K562 (cell line): ENCODE results near the gene GPT2. TPM values are rescaled to one million over a fixed set of nuclear protein-coding genes. Genes with fewer than 3 reads are reported as not detected.

Experiments
- ATAC-seq: fragments of 200-7000 bp; cut with Tn5 transposase; 3 replicates; pipeline ENCODE4 v1.9.1; 2020; ENCODE audit warnings: moderate library complexity
- BruUV-seq: library from RNA; stranded (reverse); fragments of 400-500 nt; replicated peaks from 2 replicates; lab custom pipeline; 2021; lab: Mats Ljungman, UMichigan
- CTCF ChIA-PET: fragments of 300-600 bp; formaldehyde crosslinking; extraction: SDS; loops from one replicate; lab custom pipeline; 2021; ENCODE audit warnings: low intra/inter-chr PET ratio; lab: Yijun Ruan, JAX
- POLR2A ChIA-PET: fragments of 300-600, 350-650 bp; sonication (Branson Sonifier 250); formaldehyde crosslinking; extraction: SDS; loops from one replicate; lab custom pipeline; 2021; ENCODE audit warnings: antibody characterized with exemption, inconsistent platforms; lab: Yijun Ruan, JAX
- DNase-seq, 4 experiments: peaks; one replicate each; pipeline versions ENCODE4 v3.0.0 to v3.0.0-alpha.2; 2011 to 2018; ENCODE audit warnings: low spot score in 3 of 4, mixed read lengths in 3 of 4; ENCODE audit errors: extremely low read depth in 1 of 4
- FAIRE-seq: peaks from 2 replicates; lab custom pipeline; 2011; peaks lifted over from hg19 to GRCh38; lab: Jason Lieb, UNC
- H2AFZ ChIP-seq: 2 replicates; pipeline ENCODE4 v1.6.0; 2011; ENCODE audit warnings: low read depth, low read length, control low read depth, inconsistent platforms
- H3K27ac ChIP-seq: fragments of 200-600 bp; 3 replicates; pipeline ENCODE4 v1.8.0; 2011; ENCODE audit warnings: low read depth, mild to moderate bottlenecking, control low read depth, inconsistent platforms, low read length, moderate library complexity, mixed read lengths; ENCODE audit errors: extremely low read depth
- H3K27me3 ChIP-seq, 2 experiments: fragments of 300-600 bp in 1 of 2; 2 replicates in 1 of 2; 3 replicates in 1 of 2; pipeline versions ENCODE4 v1.6.0 to v1.8.0; 2011; ENCODE audit warnings: inconsistent platforms in 2 of 2, low read length in 2 of 2, mild to moderate bottlenecking in 1 of 2, mixed read lengths in 1 of 2, moderate library complexity in 1 of 2; ENCODE audit not compliant: control insufficient read depth in 2 of 2, insufficient read depth in 2 of 2
- H3K36me3 ChIP-seq: fragments of 300-600 bp; 3 replicates; pipeline ENCODE4 v1.8.0; 2011; ENCODE audit warnings: mild to moderate bottlenecking, low read length, inconsistent platforms; ENCODE audit not compliant: control insufficient read depth, insufficient read depth
- H3K4me1 ChIP-seq, 2 experiments: fragments of 200-600 bp in 1 of 2; replicated peaks in 1 of 2; 2 replicates in 1 of 2; 3 replicates in 1 of 2; pipeline versions ENCODE4 v1.5.1 to v1.8.0; 2011; ENCODE audit warnings: inconsistent platforms in 2 of 2, low read length in 2 of 2, mild to moderate bottlenecking in 1 of 2, mixed read lengths in 1 of 2, moderate library complexity in 1 of 2; ENCODE audit not compliant: control insufficient read depth in 2 of 2, insufficient read depth in 2 of 2
- H3K4me2 ChIP-seq: 2 replicates; pipeline ENCODE4 v1.6.1; 2011; ENCODE audit warnings: low read length, control low read depth, inconsistent platforms, mixed read lengths; ENCODE audit not compliant: insufficient read depth
- H3K4me3 ChIP-seq: fragments of 200-600 bp; sonication (generic), shearing (Covaris generic); 2 replicates; pipeline ENCODE4 v1.5.1; 2016; ENCODE audit warnings: control low read depth, inconsistent platforms
- H3K79me2 ChIP-seq: fragments of 200-600 bp; 3 replicates; pipeline ENCODE4 v1.8.0; 2011; ENCODE audit warnings: low read length, inconsistent platforms; ENCODE audit not compliant: control insufficient read depth, insufficient read depth
- H3K9ac ChIP-seq, 2 experiments: 2 replicates each; pipeline versions ENCODE4 v1.6.0 to v1.6.1; 2011; ENCODE audit warnings: low read depth in 2 of 2, low read length in 2 of 2, control low read depth in 1 of 2, inconsistent platforms in 1 of 2, mild to moderate bottlenecking in 1 of 2, mixed read lengths in 1 of 2; ENCODE audit not compliant: insufficient read depth in 1 of 2
- H3K9me1 ChIP-seq: one replicate; pipeline ENCODE4 v1.6.0; 2011; ENCODE audit warnings: inconsistent platforms, mild to moderate bottlenecking, low read length, moderate library complexity; ENCODE audit not compliant: control insufficient read depth, insufficient read depth
- H3K9me3 ChIP-seq: replicated peaks from 2 replicates; pipeline ENCODE4 v1.5.1; 2011; ENCODE audit warnings: low read depth, low read length, inconsistent platforms; ENCODE audit not compliant: control insufficient read depth, insufficient read depth
- H4K20me1 ChIP-seq: replicated peaks from 2 replicates; pipeline ENCODE4 v1.6.1; 2011; ENCODE audit warnings: low read length, inconsistent platforms, mixed read lengths; ENCODE audit not compliant: control insufficient read depth, insufficient read depth
- KDM5B ChIP-seq: fragments of 200-600 bp; sonication (generic); IDR thresholded peaks from 2 replicates; pipeline ENCODE4 v1.6.1; 2012; ENCODE audit warnings: low read depth, mild to moderate bottlenecking, moderate library complexity, low read length, control low read depth, inconsistent platforms; ENCODE audit not compliant: insufficient replicate concordance
- KLF16 ChIP-seq: IDR thresholded peaks from 2 replicates; pipeline ENCODE4 v1.6.1; 2016; ENCODE audit warnings: antibody characterized with exemption
- ZNF699 ChIP-seq: fragments of 250-450 bp; sonication (Bioruptor Pico); IDR thresholded peaks from 2 replicates; pipeline ENCODE4 v1.8.0; 2021; ENCODE audit warnings: mild to moderate bottlenecking, moderate library complexity; ENCODE audit not compliant: insufficient replicate concordance
- WGBS: fragments of 100-300 bp; shearing (Covaris generic); methylation state at CpG from one replicate; pipeline ENCODE4 v1.1.6; 2016; ENCODE audit warnings: low coverage, mixed read lengths; ENCODE audit not compliant: insufficient coverage; ENCODE audit errors: missing lambda C conversion rate; 5-methylcytosine and 5-hydroxymethylcytosine counted together
- in situ Hi-C: fragments of 300-500 bp; cut with MboI; formaldehyde crosslinking; loops from 4 replicates; pipeline ENCODE4 v1.15.0; 2018; ENCODE audit warnings: inconsistent platforms, mixed read lengths
- intact Hi-C: fragments of 100-400 bp; cut with micrococcal nuclease; formaldehyde crosslinking; loops from 2 replicates; pipeline ENCODE4 v1.14.2; 2022
- polyA plus RNA-seq, 8 experiments: library from polyadenylated mRNA; depleted of rRNA in 4 of 8; stranded (reverse) in 5 of 8; unstranded in 3 of 8; fragments of >200 nt; fragmentation: Nextera tagmentation in 2 of 8; fragmentation: Illumina TruSeq in 1 of 8; extraction: Ambion mirVana in 2 of 8; extraction: Trizol in 1 of 8; gene quantifications; 2 replicates each; pipeline versions ENCODE4 v1.2.1 to v1.2.3, GENCODE V29; 2011 to 2014; ENCODE audit warnings: inconsistent platforms in 1 of 8, missing spikeins in 1 of 8
- total RNA-seq, 7 experiments: library from RNA; depleted of rRNA in 6 of 7; stranded (reverse); fragments of >200 nt in 6 of 7; fragmentation: Illumina TruSeq in 2 of 7; extraction: Trizol in 2 of 7; gene quantifications; 2 replicates each; pipeline versions ENCODE4 v1.2.1 to v1.2.3, GENCODE V29; 2011 to 2021; ENCODE audit warnings: low replicate concordance in 1 of 7

Gene GPT2
- total and polyA plus RNA-seq, 9 of the 15 experiments (the other 6 are each of a cell fraction or from before 2014, with no cell fraction given) = 0.79 to 14.4 (median 5.8) TPM

DNA sequence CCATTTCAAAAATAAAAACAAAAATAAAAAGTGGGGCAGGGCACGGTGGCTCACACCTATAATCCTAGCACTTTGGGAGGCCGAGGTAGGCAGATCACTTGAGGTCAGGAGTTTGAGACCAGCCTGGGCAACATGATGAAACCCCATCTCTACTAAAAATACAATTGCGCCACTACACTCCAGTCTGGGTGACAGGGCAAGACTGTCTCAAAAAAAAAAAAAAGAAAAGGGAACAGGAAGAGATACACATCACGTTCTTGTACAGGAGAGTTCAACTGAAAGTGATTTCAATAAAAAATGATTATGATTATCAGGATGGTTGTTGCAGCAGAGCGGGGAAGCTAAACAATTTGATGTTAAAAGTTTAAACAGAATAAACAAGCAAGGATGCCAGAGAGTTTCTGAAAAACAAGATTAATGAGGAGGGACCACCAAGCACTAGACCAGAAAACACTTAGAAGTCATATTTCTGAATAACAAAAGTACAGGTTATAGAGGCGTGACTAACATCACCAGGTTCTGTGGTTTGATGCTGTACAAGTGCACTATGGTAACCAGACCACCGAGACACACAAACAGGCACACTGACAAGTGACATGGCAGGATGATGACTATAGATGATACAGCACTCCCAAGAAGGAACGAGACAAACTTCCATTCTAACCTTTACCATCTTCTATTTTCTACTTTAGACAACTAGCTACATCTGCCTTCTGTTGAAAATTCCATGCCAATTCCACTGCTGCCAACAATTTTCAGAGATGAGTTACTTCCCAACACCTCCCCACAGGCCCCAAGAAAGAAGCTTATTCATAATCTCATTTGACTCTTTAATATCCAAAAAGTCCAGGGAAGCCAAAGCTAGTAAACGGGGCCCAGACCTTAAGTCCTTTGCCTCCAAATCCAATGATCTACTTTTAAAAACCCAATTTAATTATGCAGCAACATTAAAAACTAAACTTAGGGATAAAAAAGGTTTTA lies 77.5 kb downstream of the GPT2 start:
- H3K4me3 ChIP-seq = no peak overlapping the region
- ChIA-PET POLR2A (interaction anchor here (0.6 to 3.5 kb wide), 5 partner anchors 11 to 18 kb away, joined by 3 to 14 read pairs (median 3); partner anchors contain the start of gene DNAJA2), CTCF (no interaction called here)
- no peaks in the 10 kb centered on the region for H3K27me3 ChIP-seq
- FAIRE-seq (peak; percentile 77), DNase-seq (no peak), ATAC-seq (no peak)
- H3K9ac ChIP-seq = no peak overlapping the region
- no peaks in the 10 kb centered on the region for H3K9me3 ChIP-seq
- no TSS peak for BruUV-seq
- no peak overlapping the region for H3K4me2 ChIP-seq
- no peaks in the 10 kb centered on the region for H4K20me1 ChIP-seq
- in situ Hi-C loops (no loop called here), intact Hi-C loops (no loop called here)
- peaks cover 12% of the 10 kb centered on the region; the same call in 2 of the 3 replicates for H3K79me2 ChIP-seq
- TF ChIP-seq KLF16 (no peak), ZNF699 (CRISPR knock-in tag) (no peak), KDM5B (no peak)
- no peak overlapping the region for H3K27ac ChIP-seq
- peaks cover 89% of the 10 kb centered on the region for H3K36me3 ChIP-seq
- H2AFZ ChIP-seq = no peak overlapping the region
- H3K4me1 ChIP-seq = no peaks in the 10 kb centered on the region
- no peaks in the 10 kb centered on the region for H3K9me1 ChIP-seq
- 87% methylated on average over 9 of the region's 9 CpGs for WGBS
